HG03469 (cell line): Measurements from ENCODE around the gene CEP290.
A peak's percentile ranks its signal among the peaks of the same experiment; 100 is the strongest.

Experiments
- ATAC-seq: cut with Tn5 transposase; IDR thresholded peaks from one replicate; pipeline ENCODE4 v1.9.1; 2021; ENCODE audit warnings: mild to moderate bottlenecking, moderate library complexity, moderate number of reproducible peaks; ENCODE audit not compliant: unreplicated experiment

The CEP290 gene

GRCh38 chr12:88141774-88142609, at the start of gene CEP290, which contains the start of gene TMTC3:
TSS of gene CEP290 (minus strand) at chr12:88142088. CDS start at chr12:88141307, 781 bp downstream.
TSS of gene TMTC3 (plus strand) at chr12:88142307. CDS start at chr12:88148316, 6,009 bp downstream.
- peak; percentile 96 for ATAC-seq

DNA sequence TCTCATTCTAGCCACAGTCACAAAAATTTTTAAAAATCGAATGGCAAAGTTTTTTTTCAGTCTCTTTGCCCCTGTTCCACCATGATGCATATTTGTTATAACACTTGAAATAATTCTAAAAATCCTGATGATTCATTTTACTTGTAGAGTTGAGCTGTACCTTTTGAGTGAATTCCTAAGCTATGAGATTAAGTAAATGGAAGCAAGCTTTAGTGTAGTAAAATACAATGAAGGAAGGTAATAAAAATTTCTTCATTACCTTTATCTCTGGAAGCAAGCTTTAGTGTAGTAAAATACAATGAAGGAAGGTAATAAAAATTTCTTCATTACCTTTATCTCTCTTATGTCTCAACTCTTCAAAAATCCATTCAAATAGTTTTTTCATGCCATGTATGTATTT, 46.3 kb upstream of the CEP290 start:
- no peak for ATAC-seq

DNA sequence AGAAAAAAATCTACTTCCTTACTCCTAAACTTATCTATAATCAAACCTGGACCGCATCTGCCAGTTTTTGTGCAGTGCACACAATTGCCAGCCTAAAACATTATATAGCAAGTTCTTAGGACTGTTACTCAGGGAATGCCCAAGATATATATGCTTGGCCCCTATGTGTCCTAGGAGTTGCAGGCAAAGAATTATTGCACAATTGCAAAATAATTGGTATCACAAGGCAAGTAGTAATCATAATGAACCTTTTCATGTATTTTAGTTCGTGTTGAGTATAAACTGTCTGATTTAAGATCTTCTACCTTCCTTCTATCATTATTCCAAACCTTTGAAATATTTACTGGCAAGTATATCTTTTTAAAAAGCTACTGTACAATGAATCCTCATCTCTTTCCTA, 45.7 kb upstream of the CEP290 start:
- no peak for ATAC-seq

DNA sequence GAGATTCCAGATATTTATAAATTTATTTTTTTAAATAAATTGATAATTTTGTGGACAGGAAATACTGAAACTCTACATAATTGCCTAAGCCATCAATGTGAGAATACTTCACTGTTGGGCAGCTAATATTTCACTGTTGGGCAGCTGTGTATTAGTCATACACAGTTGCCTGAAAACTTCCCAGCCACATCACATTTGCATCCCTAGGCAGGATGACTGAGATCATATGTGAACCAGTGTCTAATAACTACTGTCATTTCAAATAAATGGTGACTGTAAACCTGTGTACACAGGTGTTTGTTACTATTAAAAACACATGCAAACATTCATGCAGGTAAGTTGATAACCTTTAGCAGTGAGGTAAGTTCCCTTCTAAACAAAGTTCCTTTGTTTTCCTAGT, 44.1 kb upstream of the CEP290 start:
- peak; percentile 91 for ATAC-seq

- ATAC-seq, result no peak
These were observed 43.4 kb upstream of the CEP290 start for GRCh38 chr12:88185279-88185678.

DNA sequence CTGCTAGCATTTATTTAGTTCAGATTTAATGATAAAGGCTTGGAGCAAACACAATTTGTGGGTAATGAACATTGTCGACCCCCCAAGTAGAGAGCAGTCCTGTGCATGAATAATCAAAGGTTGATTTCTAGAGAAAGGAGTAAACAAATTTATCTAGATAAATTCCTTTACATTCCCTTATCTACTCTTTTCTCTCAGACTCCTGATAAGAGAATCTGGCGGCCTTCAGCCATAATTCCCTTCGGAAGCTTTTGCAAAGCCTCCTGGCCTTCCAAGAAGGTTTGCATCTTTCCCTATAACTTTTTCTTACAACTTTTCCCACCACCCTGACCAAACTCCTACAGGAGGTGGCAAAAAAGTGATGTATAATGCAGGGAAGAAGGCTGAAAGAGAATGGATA, 42.3 kb upstream of the CEP290 start:
- ATAC-seq, result no peak

DNA sequence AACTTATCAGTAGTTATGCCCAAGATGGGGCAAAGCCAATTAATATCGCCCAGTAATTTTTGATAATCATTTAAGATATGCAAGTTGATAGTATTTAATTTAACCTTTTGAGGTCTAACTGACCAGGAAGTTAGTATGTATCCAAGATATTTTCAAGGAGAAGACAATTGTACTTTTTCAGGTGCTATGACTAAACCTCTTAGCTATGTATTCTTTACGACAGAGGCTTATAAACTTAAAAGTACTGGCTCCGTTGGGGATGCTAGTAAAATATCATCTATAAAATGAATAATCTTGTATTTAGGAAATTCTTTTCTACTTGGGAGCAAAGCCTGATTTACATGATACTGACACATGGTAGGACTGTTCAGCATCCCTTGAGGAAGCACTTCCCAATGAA, 40.5 kb upstream of the CEP290 start:
- no peak for ATAC-seq

GRCh38 chr12:88181881-88182280, 40.0 kb upstream of the CEP290 start:
- ATAC-seq, result no peak

DNA sequence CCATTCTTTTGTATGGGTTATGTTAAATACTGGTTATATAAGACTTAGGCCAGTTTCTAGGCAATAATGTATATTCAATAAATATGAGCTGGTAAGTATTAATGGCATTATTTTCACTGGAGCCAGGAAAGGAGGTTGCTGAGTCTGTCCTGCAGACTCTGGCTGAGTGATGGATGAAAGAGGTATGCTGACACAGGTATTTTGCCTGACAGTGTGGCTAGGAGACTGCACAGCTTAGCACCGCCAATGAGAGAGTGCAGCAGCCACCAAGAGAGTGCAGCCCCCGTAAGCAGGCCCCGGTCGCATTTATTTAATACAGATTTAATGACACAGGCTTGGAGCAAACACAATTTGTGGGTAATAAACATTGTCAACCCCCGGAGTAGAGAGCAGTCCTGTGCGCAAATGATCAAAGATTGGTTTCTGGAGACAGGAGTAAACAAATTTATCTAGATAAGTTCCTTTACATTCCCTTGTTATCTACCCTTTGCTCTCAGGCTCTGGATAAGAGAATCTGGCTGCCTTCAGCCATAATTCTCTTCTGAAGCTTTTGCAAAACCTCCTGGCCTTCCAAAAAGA, 37.6 kb upstream of the CEP290 start:
- no peak for ATAC-seq

DNA sequence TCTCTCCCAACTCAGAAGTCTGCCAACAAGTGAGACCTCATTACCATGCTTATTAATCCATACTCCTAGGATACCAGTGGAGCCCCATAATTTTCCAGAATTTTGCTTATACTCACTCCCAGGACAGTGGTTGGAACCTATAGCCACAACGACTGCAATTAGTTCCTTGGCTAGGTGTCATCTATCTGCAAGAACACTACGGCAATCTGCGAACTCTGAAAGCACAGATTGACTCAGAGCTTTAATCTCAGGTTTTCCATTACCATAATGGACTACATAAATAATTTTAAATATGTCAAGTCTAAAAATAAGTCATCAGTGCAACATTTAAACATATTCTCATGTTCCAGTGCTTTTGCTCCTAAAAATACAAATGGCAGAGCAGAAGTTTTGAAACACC, 33.7 kb upstream of the CEP290 start:
- ATAC-seq, result no peak

DNA sequence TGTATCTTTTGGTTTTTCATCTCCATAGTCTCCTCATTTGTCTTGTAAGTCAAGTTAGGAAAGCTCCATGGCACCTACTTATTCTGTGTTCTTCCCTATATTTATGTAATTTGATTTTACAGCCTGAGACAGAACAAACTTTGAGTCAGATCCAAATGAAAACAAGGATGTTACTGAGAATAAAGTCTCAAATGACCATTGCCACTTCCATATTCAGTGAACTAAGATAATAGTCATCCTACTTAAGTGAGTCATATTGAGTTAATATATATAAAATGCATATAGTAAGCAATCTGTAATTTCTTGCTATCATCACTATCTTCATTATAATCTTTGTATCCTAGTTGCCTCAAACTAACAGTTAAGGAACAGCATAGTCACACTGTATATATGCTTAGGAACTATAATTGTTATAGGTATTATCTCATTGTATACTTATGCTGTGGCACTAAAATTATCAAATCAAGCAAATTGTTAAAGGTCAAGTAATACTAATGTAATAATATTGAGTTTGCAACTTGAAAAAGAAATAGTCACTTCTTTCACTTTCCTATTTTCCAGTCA, 31.0 kb upstream of the CEP290 start:
- ATAC-seq, result no peak

DNA sequence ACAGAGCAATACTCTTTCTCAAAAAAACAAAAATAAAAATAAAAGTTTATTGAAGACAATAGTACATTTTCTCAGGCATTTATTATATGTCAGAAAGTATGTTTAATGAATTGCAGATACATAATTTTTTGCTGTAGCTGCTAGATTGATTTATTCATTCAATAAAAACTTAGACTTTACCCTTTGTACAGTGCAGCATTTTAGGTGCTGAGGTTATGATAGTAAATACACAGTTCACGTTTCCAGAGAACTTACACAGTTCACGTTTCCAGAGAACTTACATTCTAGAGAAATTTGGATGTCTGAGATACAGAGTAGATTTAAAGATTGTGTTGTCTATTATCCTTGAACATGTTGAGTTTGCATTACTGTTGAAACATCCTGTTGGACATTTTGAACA, 25.5 kb upstream of the CEP290 start:
- ATAC-seq, result no peak

DNA sequence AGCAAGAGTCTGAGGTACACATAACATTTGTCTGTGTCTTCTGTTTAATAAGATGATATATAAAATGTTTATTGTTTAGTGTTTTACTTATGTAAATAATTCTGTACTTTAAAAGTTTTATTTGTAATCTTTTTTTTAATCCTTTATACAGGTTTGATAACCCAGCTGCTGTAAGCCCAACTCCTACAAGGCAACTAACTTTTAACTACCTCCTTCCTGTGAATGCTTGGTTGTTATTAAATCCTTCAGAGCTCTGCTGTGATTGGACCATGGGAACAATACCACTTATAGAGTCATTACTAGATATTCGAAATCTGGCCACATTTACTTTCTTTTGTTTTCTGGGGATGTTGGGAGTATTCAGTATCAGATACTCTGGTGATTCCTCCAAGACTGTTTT, 24.3 kb upstream of the CEP290 start:
- ATAC-seq, result no peak

DNA sequence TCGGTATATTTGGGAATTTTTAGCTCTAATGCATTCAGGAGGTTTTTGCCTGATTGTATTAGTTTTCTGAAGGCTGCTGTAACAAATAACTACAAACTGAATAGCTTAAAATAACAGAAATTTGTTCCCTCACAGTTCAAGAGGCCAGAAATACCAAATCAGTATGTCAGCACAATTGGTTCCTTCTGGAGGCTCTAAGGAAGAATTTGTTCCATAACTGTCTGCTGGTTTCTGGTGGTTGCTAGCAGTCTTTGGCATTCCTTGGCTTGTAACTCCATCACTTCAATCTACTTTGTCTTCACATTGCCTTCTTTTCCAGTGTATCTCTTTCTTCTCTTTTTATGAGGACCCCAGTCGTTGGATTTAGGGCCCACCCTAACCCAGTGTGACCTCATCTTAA, 21.5 kb upstream of the CEP290 start:
- ATAC-seq, result no peak

- ATAC-seq, result no peak
These were observed 14.3 kb upstream of the CEP290 start for GRCh38 chr12:88156075-88156654.

- ATAC-seq, result no peak
These were observed 12.1 kb upstream of the CEP290 start for GRCh38 chr12:88153959-88154358.

GRCh38 chr12:88150063-88150462, 8.2 kb upstream of the CEP290 start:
- no peak for ATAC-seq

GRCh38 chr12:88145567-88146505, 3.9 kb upstream of the CEP290 start:
- no peak for ATAC-seq

- no peak for ATAC-seq
These were observed 2.9 kb upstream of the CEP290 start for GRCh38 chr12:88144546-88145468.

DNA sequence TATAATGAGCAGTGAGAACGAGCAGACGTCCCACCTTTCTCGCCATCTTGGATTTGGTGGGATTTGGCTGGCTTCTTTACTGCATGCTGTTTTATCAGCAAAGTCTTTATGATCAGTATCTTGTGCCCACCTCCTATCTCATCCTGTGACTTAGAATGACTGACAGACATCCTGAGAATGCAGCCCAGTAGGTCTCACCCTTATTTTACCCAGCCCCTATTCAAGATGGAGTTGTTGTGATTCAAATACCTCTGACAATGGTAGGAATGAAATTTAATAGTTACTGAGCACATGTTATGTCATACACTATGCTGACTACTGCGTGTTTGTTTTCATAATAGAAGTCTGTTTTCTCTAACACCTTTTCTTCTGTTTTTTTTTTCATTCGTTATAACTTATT, 2.1 kb upstream of the CEP290 start:
- ATAC-seq, result no peak
